ENCODE measurements around the gene IRX6. TPM values are rescaled to one million over a fixed set of nuclear protein-coding genes. Genes with fewer than 3 reads are reported as not detected.

The IRX6 gene
- total RNA-seq, 1 donor from 2014 or later: 1.4 TPM

Other genes starting within 250 kb of the IRX6 start
- 102 TPM for gene MMP2, start 155.0 kb downstream of the IRX6 start, total RNA-seq
- gene LPCAT2, start 184.9 kb downstream of the IRX6 start, total RNA-seq: 9.6 TPM
- gene CAPNS2, start 242.5 kb downstream of the IRX6 start, total RNA-seq: not detected

All from Right ventricle myocardium superior (tissue), 1 donor.